ENCODE data around the gene ZNF362.

ZNF362 gene

GRCh38 chr1:33263890-33264504 is 7.7 kb downstream of the ZNF362 start:
- Histone ChIP-seq H3K9ac (ENCODE audit: low read depth, low read length) (no peak overlapping the region), H3K4me1 (ENCODE audit: insufficient read depth, low read length) (peaks cover 8% of the 10 kb centered on the region; the same call in 1 of the 2 replicates), H3K4me3 (ENCODE audit: low read depth in 1 of 2, low read length in 2 of 2) (no peak overlapping the region), H3K27ac (ENCODE audit: low read length) (no peak overlapping the region), H3K79me2 (ENCODE audit: insufficient read depth, low read length) (peaks cover 95% of the 10 kb centered on the region), H3K27me3 (ENCODE audit: insufficient read depth, low read length, poor library complexity) (no peaks in the 10 kb centered on the region), H4K20me1 (ENCODE audit: insufficient read depth, low read length) (peaks cover 83% of the 10 kb centered on the region), H3K9me3 (ENCODE audit: insufficient read depth, low read length, severe bottlenecking) (no peaks in the 10 kb centered on the region), H3K4me2 (ENCODE audit: insufficient read depth, low read length) (no peak overlapping the region), H2AFZ (ENCODE audit: low read depth, low read length) (no peak overlapping the region), H3K36me3 (ENCODE audit: insufficient read depth, low read length) (peaks cover 40% of the 10 kb centered on the region)
- no peak for ATAC-seq (ENCODE audit: insufficient read depth, low read depth)
- no peak for DNase-seq
- no peak for TF ChIP-seq EZH2 (IDR thresholded peaks at IDR 0.05; ENCODE audit: borderline replicate concordance, low read depth, low read length, severe bottlenecking)

- H4K20me1 ChIP-seq (ENCODE audit: insufficient read depth, low read length): peaks cover 75% of the 10 kb centered on the region
- H3K36me3 ChIP-seq (ENCODE audit: insufficient read depth, low read length): peaks cover 51% of the 10 kb centered on the region
Observed at GRCh38 chr1:33265780-33266605, 9.7 kb downstream of the ZNF362 start.

GRCh38 chr1:33266766-33267165 is 10.5 kb downstream of the ZNF362 start:
- Histone ChIP-seq H3K79me2 (ENCODE audit: insufficient read depth, low read length) (peaks cover 89% of the 10 kb centered on the region), H3K27me3 (ENCODE audit: insufficient read depth, low read length, poor library complexity) (no peaks in the 10 kb centered on the region), H3K4me2 (ENCODE audit: insufficient read depth, low read length) (no peak overlapping the region), H4K20me1 (ENCODE audit: insufficient read depth, low read length) (peaks cover 75% of the 10 kb centered on the region), H3K4me3 (ENCODE audit: low read depth in 1 of 2, low read length in 2 of 2) (no peak overlapping the region), H3K4me1 (ENCODE audit: insufficient read depth, low read length) (no peaks in the 10 kb centered on the region), H3K9me3 (ENCODE audit: insufficient read depth, low read length, severe bottlenecking) (no peaks in the 10 kb centered on the region), H3K36me3 (ENCODE audit: insufficient read depth, low read length) (peaks cover 50% of the 10 kb centered on the region), H2AFZ (ENCODE audit: low read depth, low read length) (no peak overlapping the region), H3K27ac (ENCODE audit: low read length) (no peak overlapping the region), H3K9ac (ENCODE audit: low read depth, low read length) (no peak overlapping the region)
- no peak for TF ChIP-seq EZH2 (IDR thresholded peaks at IDR 0.05; ENCODE audit: borderline replicate concordance, low read depth, low read length, severe bottlenecking)
- TF ChIP-seq CTCF (IDR thresholded peaks at IDR 0.05; ENCODE audit: borderline replicate concordance, extremely low read depth, low read length, poor library complexity, severe bottlenecking): no peak
- ATAC-seq (ENCODE audit: insufficient read depth, low read depth) (no peak), DNase-seq (no peak)

More at GRCh38 chr1:33265780-33266605, 9.7 kb downstream of the ZNF362 start:
- no peaks in the 10 kb centered on the region for H3K27me3 ChIP-seq (ENCODE audit: insufficient read depth, low read length, poor library complexity)
- H3K4me1 ChIP-seq (ENCODE audit: insufficient read depth, low read length): no peaks in the 10 kb centered on the region
- H3K4me3 ChIP-seq (ENCODE audit: low read depth in 1 of 2, low read length in 2 of 2): no peak overlapping the region
- no peak overlapping the region for H3K27ac ChIP-seq (ENCODE audit: low read length)
- H3K4me2 ChIP-seq (ENCODE audit: insufficient read depth, low read length): no peak overlapping the region
- TF ChIP-seq CTCF (IDR thresholded peaks at IDR 0.05; ENCODE audit: borderline replicate concordance, extremely low read depth, low read length, poor library complexity, severe bottlenecking) (no peak), EZH2 (IDR thresholded peaks at IDR 0.05; ENCODE audit: borderline replicate concordance, low read depth, low read length, severe bottlenecking) (no peak)
- no peak overlapping the region for H2AFZ ChIP-seq (ENCODE audit: low read depth, low read length)
- DNase-seq: no peak
- ATAC-seq (ENCODE audit: insufficient read depth, low read depth): no peak
- H3K9me3 ChIP-seq (ENCODE audit: insufficient read depth, low read length, severe bottlenecking): no peaks in the 10 kb centered on the region
- no peak overlapping the region for H3K9ac ChIP-seq (ENCODE audit: low read depth, low read length)
- peaks cover 90% of the 10 kb centered on the region for H3K79me2 ChIP-seq (ENCODE audit: insufficient read depth, low read length)

All from DND-41 (cell line).